Activated T-cell treated with anti-CD3 and anti-CD28 coated beads, Interleukin-2, amount 50 U/mL, for 72 hours (primary cell): ENCODE data around the gene KCNIP3. TPM values are rescaled to one million over a fixed set of nuclear protein-coding genes. Genes with fewer than 3 reads are reported as not detected.

Experiments used
- ATAC-seq, 2 donors: fragments of 150-1000 bp; cut with Tn5 transposase; replicated peaks in 1 of 2; 2 replicates each; pipeline ENCODE4 v1.10.0; 2021; ENCODE audit warnings: moderate library complexity in 2 of 2, mild to moderate bottlenecking in 1 of 2
- DNase-seq, 2 donors: peaks; one replicate each; pipeline ENCODE4 v3.0.0; 2021 to 2022; ENCODE audit warnings: mixed read lengths in 1 of 2
- H3K27ac Mint-ChIP-seq: one replicate; pipeline ENCODE4 v1.8.0; 2022; ENCODE audit warnings: mild to moderate bottlenecking, moderate library complexity, mixed read lengths
- H3K27me3 Mint-ChIP-seq: one replicate; pipeline ENCODE4 v1.8.0; 2022; ENCODE audit warnings: low read depth, mixed read lengths
- H3K36me3 Mint-ChIP-seq, 2 donors: one replicate each; pipeline ENCODE4 v1.8.0; 2022; ENCODE audit warnings: mixed read lengths in 2 of 2, mild to moderate bottlenecking in 1 of 2; ENCODE audit not compliant: insufficient read depth in 2 of 2
- H3K4me1 Mint-ChIP-seq: one replicate; pipeline ENCODE4 v1.8.0; 2022; ENCODE audit warnings: low read depth, mixed read lengths
- H3K4me3 Mint-ChIP-seq, 2 donors: one replicate each; pipeline ENCODE4 v1.8.0; 2022; ENCODE audit warnings: mild to moderate bottlenecking in 2 of 2, mixed read lengths in 2 of 2, moderate library complexity in 2 of 2
- H3K9me3 Mint-ChIP-seq, 2 donors: one replicate each; pipeline ENCODE4 v1.8.0; 2022; ENCODE audit warnings: mixed read lengths in 2 of 2
- total RNA-seq, 2 donors: library from RNA; stranded (reverse); gene quantifications; one replicate each; pipeline ENCODE4 v1.2.3, GENCODE V29; 2022

The KCNIP3 gene
- total RNA-seq, 2 donors from 2014 or later = not detected

DNA sequence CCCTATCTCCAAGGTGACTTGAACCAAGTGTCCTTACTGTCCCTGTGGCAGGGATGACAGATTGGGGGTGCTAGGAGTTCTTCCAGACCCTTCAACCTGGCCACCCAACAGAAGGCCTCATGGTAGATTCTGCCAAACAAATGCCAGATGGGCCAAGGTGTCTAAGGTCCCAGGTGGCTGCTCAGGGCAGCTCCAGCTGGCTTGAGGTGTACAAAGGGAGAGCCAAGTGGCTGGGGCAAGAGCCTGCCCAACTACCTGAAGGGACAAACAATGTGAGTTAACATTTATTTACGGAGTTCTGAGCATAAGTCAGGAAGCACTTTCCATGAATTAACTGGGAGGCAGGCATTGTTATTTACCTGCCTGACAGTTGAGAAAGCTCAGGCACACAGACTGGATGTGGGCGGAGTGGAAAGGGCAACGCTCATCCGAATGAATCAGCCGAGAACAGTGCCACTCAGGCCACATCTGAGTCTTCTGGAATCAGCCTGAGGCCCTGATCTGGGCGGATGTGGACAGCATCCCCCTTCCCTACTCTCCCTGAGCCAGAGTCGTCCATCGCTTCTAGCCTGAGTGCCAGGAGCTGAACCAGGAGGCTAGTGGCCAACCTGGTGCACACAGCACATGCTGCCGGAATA, 4.4 kb upstream of the KCNIP3 start:
- no peak for DNase-seq
- Mint-ChIP-seq H3K27me3 (no peaks in the 10 kb centered on the region), H3K27ac (no peak overlapping the region), H3K36me3 (peaks cover 0 to 2% of the 10 kb centered on the region in 2 donors), H3K4me3 (no peak overlapping the region), H3K9me3 (peaks cover 2 to 3% of the 10 kb centered on the region in 2 donors), H3K4me1 (no peaks in the 10 kb centered on the region)
- ATAC-seq = no peak

DNA sequence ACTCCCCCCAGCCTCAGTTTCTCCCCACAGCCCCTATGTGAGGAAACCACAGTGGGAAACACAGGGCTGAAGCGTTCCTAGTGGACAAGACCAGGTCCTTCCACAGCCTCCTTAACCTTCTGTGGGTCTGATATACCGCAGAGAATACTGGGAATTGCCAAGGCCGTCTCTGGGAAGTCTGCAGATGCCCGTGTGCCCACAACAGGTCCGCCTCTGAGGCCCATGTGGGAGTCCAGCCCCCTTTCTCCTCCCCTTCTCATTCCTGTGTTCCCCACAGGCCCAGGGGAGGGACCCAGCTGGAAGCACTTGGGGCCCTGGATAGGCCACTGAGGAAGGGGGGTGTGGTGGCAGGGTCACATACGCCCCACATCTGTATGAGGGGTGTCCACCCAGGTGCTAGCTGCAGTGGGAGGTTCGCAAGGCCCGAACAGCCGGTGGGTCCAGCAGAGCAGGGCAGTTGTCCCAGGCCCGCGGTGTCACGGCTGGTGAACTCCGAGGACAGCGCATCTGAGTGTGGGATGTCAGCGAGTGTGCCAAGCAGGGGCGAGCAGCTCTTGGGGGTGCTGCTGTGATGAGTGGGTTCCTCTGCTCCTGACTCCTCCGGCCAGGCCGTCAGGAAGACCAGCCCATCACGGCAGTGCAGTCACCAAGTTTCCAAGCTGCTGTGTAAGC, 2.4 kb upstream of the KCNIP3 start:
- Mint-ChIP-seq H3K4me1 (no peaks in the 10 kb centered on the region), H3K27ac (no peak overlapping the region), H3K9me3 (peaks cover 2 to 3% of the 10 kb centered on the region in 2 donors), H3K36me3 (peaks cover 0 to 2% of the 10 kb centered on the region in 2 donors), H3K4me3 (no peak overlapping the region), H3K27me3 (peaks cover 6% of the 10 kb centered on the region)
- DNase-seq (no peak), ATAC-seq (no peak)

DNA sequence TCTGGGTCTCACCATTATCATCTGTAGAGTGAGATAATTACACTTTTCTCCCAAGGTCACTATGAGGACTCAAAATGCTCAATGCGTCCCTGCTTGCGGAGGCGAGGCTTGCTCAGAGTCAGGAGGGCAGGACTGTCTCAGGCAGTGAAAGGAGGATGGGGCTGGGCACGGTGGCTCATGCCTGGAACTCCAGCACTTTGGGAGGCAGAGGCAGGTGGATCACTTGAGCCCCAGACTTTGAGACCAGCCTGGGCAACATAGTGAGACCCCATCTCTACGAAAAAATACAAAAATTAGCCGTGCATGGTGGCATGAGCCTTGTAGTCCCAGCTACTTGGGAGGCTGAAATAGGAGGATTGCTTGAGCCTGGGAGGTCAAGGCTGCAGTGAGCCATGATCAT, 1.8 kb upstream of the KCNIP3 start:
- Mint-ChIP-seq H3K27me3 (peaks cover 6% of the 10 kb centered on the region), H3K4me3 (no peak overlapping the region), H3K27ac (no peak overlapping the region), H3K9me3 (peaks cover 2 to 3% of the 10 kb centered on the region in 2 donors), H3K36me3 (peaks cover 0 to 2% of the 10 kb centered on the region in 2 donors), H3K4me1 (no peaks in the 10 kb centered on the region)
- no peak for ATAC-seq
- no peak for DNase-seq

DNA sequence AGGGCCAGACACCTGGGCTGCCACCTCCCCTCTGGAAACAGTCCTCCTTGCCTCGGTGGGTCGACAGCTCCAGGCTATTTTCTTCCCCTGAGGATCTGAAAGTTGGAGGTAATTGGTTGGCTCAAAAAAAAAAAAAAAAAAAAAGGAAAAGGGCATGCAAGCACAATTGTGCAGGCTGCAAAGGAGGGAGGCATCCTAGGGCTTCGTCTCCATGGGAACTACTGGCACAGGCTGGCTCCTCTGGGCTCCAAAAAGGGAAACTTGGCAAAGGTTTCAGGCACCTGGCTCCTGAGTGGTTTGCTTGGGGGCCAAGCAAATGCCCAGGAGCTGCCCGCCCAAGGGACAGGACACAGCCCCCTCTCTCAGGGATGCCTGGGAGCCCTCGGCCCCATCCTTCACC, 1.1 kb upstream of the KCNIP3 start:
- H3K27me3 Mint-ChIP-seq = peaks cover 6% of the 10 kb centered on the region
- peaks cover 0 to 2% of the 10 kb centered on the region in 2 donors for H3K36me3 Mint-ChIP-seq
- H3K4me3 Mint-ChIP-seq = no peak overlapping the region
- H3K9me3 Mint-ChIP-seq = peaks cover 0 to 3% of the 10 kb centered on the region in 2 donors
- DNase-seq = no peak
- no peaks in the 10 kb centered on the region for H3K4me1 Mint-ChIP-seq
- ATAC-seq = no peak
- H3K27ac Mint-ChIP-seq = no peak overlapping the region

DNA sequence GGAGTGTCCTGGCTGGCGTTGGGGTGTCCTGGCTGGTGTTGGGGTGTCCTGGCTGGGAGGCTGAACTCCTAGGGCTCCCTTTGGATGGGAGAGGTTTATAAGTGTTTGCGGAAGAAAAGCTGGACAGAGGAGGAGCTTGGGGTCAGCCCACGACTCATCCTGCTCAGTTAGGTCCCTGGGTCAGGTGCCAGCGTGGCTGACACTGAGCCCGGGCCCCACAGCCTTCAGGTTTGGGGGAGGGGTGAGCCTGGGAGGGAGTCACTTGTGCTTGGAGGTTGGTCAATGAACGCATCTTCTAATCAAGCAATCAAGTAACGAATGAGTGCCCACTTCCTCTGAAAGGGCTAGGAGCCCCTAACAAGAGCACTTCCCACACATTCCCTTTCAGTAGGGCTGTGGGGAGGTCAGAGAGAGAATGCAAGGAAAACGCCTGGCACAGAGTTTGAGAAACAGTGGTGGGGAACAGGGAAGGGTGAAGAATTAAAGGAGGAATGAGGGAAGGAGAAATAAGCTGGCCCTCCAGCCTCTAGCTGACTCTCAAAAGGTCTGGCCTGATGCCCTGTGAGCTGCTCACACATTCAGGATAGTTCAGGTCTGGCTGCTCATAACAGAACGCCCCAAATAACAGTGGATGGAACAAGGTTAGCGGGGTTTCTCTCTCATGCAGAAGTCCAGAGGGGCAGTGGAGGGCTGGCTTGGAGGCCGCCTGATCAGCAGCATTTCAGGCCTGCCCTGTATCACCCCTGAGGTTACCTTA, 670 bp downstream of the KCNIP3 start:
- Mint-ChIP-seq H3K9me3 (no peaks in the 10 kb centered on the region), H3K27me3 (peaks cover 6% of the 10 kb centered on the region), H3K4me1 (no peaks in the 10 kb centered on the region), H3K27ac (no peak overlapping the region), H3K36me3 (no peaks in the 10 kb centered on the region), H3K4me3 (no peak overlapping the region)
- ATAC-seq (no peak), DNase-seq (no peak)

DNA sequence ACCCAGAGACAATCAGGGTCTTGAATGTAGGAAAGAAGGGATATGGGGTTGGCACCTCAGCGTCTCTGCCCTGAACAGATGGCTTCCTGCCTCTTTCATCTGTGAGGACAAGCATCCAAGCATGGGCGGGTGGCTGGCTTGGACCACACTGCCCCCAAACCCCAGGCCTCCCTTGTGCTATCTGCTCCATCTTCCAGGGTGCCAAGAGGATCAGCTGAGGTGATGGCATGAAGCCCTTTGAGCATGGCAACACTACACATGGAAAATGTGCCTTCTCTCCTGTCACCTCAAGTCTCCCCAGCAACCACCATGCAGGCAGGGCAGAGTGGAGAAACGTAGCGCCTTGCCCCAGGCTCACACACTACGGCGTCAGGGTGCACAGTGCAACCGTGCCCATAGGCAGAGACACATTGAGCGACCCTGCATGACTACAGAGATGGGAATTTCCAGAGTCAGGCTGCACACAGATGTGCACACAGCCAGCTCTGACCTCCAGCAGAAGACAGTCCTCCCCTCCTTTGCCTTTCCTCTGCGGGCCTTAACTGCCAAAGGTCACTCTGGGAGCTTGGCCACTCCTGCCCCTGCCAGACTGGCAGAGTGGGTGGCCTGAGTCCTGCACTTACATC, 1.5 kb downstream of the KCNIP3 start:
- Mint-ChIP-seq H3K4me1 (no peaks in the 10 kb centered on the region), H3K27me3 (peaks cover 6% of the 10 kb centered on the region), H3K4me3 (no peak overlapping the region), H3K9me3 (no peaks in the 10 kb centered on the region), H3K27ac (no peak overlapping the region), H3K36me3 (no peaks in the 10 kb centered on the region)
- DNase-seq (no peak), ATAC-seq (no peak)

DNA sequence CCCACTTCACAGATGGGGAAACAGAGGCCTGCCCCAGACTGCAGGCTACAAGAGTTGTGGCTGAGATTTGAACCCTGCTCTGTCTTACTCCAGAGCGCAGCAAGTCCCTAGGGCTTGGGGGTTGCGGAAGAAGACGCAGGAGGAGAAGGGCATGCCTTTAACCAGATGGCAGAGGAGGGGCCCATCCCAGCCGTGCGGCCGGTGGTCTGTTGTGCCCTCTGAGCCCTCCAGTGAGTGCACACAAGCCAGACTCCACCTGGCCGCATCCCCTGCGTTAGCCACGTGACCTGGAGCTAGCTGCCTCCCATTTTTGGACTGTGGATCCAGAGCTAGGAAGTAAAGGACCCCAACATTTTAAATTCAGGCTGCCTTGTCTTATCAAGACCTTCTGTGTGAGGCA, 2.8 kb downstream of the KCNIP3 start:
- H3K27me3 Mint-ChIP-seq = peaks cover 6% of the 10 kb centered on the region
- H3K9me3 Mint-ChIP-seq = no peaks in the 10 kb centered on the region
- DNase-seq (no peak), ATAC-seq (no peak)
- no peak overlapping the region for H3K27ac Mint-ChIP-seq
- no peaks in the 10 kb centered on the region for H3K4me1 Mint-ChIP-seq
- H3K4me3 Mint-ChIP-seq = no peak overlapping the region
- no peaks in the 10 kb centered on the region for H3K36me3 Mint-ChIP-seq

DNA sequence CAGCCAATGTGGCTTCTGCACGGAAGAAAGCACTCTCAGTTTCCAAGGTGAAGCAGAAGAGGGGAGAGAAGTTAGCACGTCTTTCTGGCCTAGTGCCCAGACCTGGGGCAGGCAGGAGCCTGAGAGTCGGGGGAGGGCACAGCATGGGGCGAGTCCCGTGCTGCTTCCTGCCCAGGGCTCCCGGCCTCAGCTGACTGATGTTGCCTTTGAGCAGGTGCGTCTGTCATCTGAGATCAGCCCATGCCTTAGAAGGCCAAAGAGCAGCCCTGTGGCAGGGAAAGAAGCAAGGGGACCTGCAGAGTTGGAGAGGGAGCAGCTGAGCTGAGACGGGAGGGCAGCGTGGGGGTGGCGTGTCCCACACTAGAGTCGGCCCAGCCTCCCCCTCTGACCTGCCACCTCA, 3.3 kb downstream of the KCNIP3 start:
- Mint-ChIP-seq H3K27me3 (peaks cover 6% of the 10 kb centered on the region), H3K4me1 (no peaks in the 10 kb centered on the region), H3K27ac (no peak overlapping the region), H3K9me3 (no peaks in the 10 kb centered on the region), H3K36me3 (no peaks in the 10 kb centered on the region), H3K4me3 (no peak overlapping the region)
- ATAC-seq (peak in 1 of 2 donors; percentile 30), DNase-seq (no peak)

DNA sequence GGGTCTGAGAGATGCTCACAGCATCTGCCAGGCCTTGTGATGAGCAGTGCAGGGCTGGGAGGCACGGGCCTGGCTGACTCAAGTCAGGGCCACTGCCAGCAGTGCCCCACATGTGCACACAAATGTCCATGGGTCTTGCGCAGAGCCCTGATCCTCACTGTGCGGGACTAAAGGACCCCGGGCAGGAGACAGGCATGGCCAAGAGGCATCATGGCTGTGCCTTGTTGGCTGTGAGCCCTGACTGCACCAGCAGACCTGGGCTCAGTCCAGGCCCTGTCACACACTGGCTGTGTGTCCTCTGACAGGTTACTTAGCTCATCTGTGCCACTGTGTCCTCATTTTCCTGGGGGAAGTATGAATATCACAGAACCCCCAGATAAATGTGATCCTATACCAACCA, 4.0 kb downstream of the KCNIP3 start:
- Mint-ChIP-seq H3K4me1 (no peaks in the 10 kb centered on the region), H3K27ac (no peak overlapping the region), H3K27me3 (peaks cover 6% of the 10 kb centered on the region), H3K4me3 (no peak overlapping the region), H3K9me3 (no peaks in the 10 kb centered on the region), H3K36me3 (no peaks in the 10 kb centered on the region)
- ATAC-seq (no peak), DNase-seq (no peak)

DNA sequence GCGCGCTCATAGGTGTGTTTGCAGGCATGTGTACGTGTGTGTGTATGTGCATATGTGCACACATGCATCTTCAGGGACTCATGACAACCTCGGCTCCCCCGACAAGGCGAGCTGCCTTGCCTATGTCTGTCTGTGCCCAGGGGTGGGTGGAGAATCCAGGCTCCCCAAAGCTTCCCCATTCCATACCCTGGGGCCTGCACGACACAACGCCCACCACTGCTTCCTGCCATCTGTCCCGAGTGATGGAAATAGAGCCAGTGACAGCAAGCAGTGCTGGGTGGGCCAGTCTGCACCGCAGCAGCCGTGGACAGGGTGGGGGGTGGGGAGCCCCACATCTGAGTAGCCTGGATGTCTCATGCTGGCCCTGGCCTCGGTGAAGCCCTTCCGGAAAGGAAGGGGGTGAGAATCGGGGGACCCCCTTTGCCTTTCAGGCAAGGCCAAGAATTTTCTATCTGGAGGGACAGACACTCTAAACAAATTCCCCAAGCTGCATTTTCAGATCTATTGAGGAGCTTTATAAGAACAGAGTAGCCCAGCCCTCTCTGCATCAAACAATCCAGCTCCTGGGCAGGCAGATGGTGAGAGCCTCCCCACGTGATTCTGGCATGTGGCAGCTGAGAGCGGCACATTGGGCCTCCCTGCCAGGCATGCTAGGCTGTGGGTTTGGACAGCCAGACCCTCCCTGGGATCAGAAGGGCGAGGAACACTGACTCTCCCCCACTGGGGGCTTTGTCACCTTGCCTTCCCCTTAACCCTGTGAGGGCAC, 4.9 kb downstream of the KCNIP3 start:
- Mint-ChIP-seq H3K27ac (no peak overlapping the region), H3K27me3 (peaks cover 6% of the 10 kb centered on the region), H3K36me3 (no peaks in the 10 kb centered on the region), H3K4me3 (no peak overlapping the region), H3K4me1 (no peaks in the 10 kb centered on the region), H3K9me3 (no peaks in the 10 kb centered on the region)
- ATAC-seq = no peak
- DNase-seq = no peak

DNA sequence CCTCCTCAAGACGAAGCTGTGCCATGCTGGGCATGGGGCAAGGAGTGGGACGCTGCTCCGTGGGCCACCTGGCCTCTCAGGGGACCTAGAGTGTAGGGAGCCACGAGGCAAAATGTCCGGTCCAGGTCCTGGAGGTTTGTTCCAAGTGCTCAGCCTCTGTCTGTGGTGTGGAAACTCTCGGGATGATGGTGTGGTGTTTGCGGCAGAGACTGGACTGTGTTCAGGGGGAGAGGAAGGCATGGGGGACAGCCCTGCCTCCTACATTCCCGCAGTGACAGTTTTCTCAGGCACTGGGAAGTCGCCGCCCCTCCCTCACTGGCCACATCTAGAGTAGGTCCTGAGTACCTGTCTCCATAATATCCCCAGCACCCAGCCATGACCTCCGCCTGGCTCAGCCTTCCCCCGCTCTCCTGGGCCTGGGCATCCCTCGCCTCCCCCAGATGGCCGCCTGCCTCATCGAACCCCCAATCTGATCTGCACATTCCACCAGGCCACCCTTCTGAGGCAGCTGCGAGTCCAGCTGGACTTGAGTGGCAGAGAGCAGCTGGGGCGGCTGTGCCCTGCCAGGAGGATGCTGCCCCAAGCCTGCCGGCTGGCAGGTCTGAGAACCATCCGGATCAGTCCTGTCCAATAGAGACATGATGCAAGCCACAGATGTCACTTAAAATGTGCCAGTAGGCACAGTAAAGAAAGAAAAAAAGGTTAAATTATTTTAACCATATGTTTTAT, 6.2 kb downstream of the KCNIP3 start:
- no peaks in the 10 kb centered on the region for H3K36me3 Mint-ChIP-seq
- no peak for DNase-seq
- peaks cover 6% of the 10 kb centered on the region for H3K27me3 Mint-ChIP-seq
- ATAC-seq = no peak
- no peaks in the 10 kb centered on the region for H3K9me3 Mint-ChIP-seq
- no peak overlapping the region for H3K27ac Mint-ChIP-seq
- H3K4me1 Mint-ChIP-seq = no peaks in the 10 kb centered on the region
- H3K4me3 Mint-ChIP-seq = no peak overlapping the region

DNA sequence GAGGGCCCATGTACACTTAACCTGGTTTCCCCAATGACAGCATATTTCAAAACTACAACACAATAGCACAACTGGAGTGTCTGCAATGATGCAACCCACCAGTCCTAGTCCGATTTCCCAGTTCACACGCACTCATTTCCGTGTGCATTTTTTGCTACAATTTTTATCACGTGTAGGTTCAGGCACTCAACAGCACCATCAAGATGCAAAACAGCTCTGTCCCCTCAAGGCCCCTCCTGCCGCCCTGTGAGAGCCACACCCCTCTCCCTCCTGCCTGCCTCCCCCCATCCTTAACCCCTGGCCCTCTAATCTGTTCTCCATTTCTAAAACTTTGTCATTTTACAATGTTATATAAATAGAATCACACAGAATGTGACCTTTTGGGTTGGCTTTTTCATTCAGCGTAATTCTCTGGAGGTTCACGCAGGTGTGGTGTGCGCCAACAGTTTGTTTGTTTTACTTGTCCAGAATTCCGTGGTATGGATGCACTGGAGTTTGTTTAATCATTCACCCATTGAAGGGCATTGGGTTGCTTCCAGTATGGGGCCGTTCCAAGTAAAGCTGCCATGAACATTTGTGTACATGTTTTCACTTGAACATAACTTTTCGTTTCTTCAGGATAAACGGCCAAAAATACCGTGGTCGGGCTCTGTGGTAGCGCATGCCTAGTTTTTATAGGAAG, 8.4 kb downstream of the KCNIP3 start:
- H3K36me3 Mint-ChIP-seq = no peaks in the 10 kb centered on the region
- no peak for DNase-seq
- no peak overlapping the region for H3K4me3 Mint-ChIP-seq
- H3K27me3 Mint-ChIP-seq = no peaks in the 10 kb centered on the region
- H3K9me3 Mint-ChIP-seq = no peaks in the 10 kb centered on the region
- ATAC-seq = no peak
- H3K27ac Mint-ChIP-seq = no peak overlapping the region
- no peaks in the 10 kb centered on the region for H3K4me1 Mint-ChIP-seq
